Measurements from ENCODE around the gene TAS2R46.
"Not testable (repeated sequence)": the region's sequence is repeated elsewhere in the genome, so short reads cannot be mapped to it uniquely, and the experiment has no call there.

TAS2R46 gene

GRCh38 chr12:11062194-11062593, at the start of gene TAS2R46:
Gene TAS2R46 (minus strand): TSS chr12:11062294. CDS start chr12:11062294, 0 bp downstream.
- DNase-seq: not testable (repeated sequence)

GRCh38 chr12:11111213-11111612, 49.1 kb upstream of the TAS2R46 start:
- not testable (repeated sequence) for DNase-seq

GRCh38 chr12:11108862-11109261, 46.8 kb upstream of the TAS2R46 start:
- no peak for DNase-seq

GRCh38 chr12:11107719-11108118, 45.6 kb upstream of the TAS2R46 start:
- no peak for DNase-seq

- no peak for DNase-seq
These were observed 44.2 kb upstream of the TAS2R46 start for GRCh38 chr12:11106288-11106687.

- no peak for DNase-seq
These were observed 43.5 kb upstream of the TAS2R46 start for GRCh38 chr12:11105546-11105945.

GRCh38 chr12:11094910-11095309, 32.8 kb upstream of the TAS2R46 start:
- not testable (repeated sequence) for DNase-seq

- DNase-seq: no peak
These were observed 30.0 kb upstream of the TAS2R46 start, which contains the start of gene TAS2R43 for GRCh38 chr12:11092128-11092527. Gene TAS2R43 (minus strand): TSS chr12:11092313. CDS start chr12:11092229, 84 bp downstream.

- DNase-seq: no peak
These were observed 27.2 kb upstream of the TAS2R46 start for GRCh38 chr12:11089246-11089645.

GRCh38 chr12:11085419-11085818, 23.3 kb upstream of the TAS2R46 start:
- no peak for DNase-seq

- no peak for DNase-seq
These were observed 19.9 kb upstream of the TAS2R46 start for GRCh38 chr12:11081987-11082386.

- no peak for DNase-seq
These were observed 16.2 kb upstream of the TAS2R46 start for GRCh38 chr12:11078246-11078645.

- DNase-seq: no peak
These were observed 13.5 kb upstream of the TAS2R46 start for GRCh38 chr12:11075642-11076041.

- DNase-seq: no peak
These were observed 9.3 kb upstream of the TAS2R46 start for GRCh38 chr12:11071414-11071813.

GRCh38 chr12:11070999-11071398, 8.9 kb upstream of the TAS2R46 start:
- no peak for DNase-seq

- no peak for DNase-seq
These were observed 7.8 kb upstream of the TAS2R46 start for GRCh38 chr12:11069854-11070365.

- DNase-seq: no peak
These were observed 5.4 kb upstream of the TAS2R46 start for GRCh38 chr12:11067514-11067913.

GRCh38 chr12:11059784-11060183, 2.3 kb downstream of the TAS2R46 start:
- DNase-seq: no peak

GRCh38 chr12:11059041-11059440, 3.1 kb downstream of the TAS2R46 start:
- no peak for DNase-seq

- no peak for DNase-seq
These were observed 6.8 kb downstream of the TAS2R46 start for GRCh38 chr12:11055306-11055705.

GRCh38 chr12:11049806-11050531, 12.1 kb downstream of the TAS2R46 start:
- DNase-seq: not testable (repeated sequence)

- DNase-seq: not testable (repeated sequence)
These were observed 20.7 kb downstream of the TAS2R46 start for GRCh38 chr12:11041366-11041765.

GRCh38 chr12:11040162-11040561, 21.9 kb downstream of the TAS2R46 start:
- DNase-seq: no peak

- DNase-seq: no peak
These were observed 22.9 kb downstream of the TAS2R46 start for GRCh38 chr12:11039171-11039570.

- DNase-seq: not testable (repeated sequence)
These were observed 28.1 kb downstream of the TAS2R46 start for GRCh38 chr12:11033959-11034358.

All from T1000 (cell line).